Right lobe of liver (tissue), 4 donors: ENCODE data around the gene SH3GL2.

Source experiments
- POLR2A ChIP-seq: fragments of 450-650 bp; IDR thresholded peaks from one replicate; pipeline ENCODE4 v1.6.1; 2017; ENCODE audit warnings: antibody characterized with exemption, mild to moderate bottlenecking
- TF ChIP-seq, protein P1 (sequence below), 4 donors: fragments of 200-600 bp in 3 of 4; fragments of 450-650 bp in 1 of 4; IDR thresholded peaks; one replicate each; pipeline versions ENCODE4 v1.5.1 to v1.8.0; 2016 to 2022; ENCODE audit warnings: antibody characterized with exemption in 4 of 4, mild to moderate bottlenecking in 2 of 4
- donor health status: DM: no; HTN: no; CAD: no.
- donor health status: DM: no; HTN: no; CAD: no.
- donor health status: DM: no; HTN: yes; CAD: no.

DNA sequence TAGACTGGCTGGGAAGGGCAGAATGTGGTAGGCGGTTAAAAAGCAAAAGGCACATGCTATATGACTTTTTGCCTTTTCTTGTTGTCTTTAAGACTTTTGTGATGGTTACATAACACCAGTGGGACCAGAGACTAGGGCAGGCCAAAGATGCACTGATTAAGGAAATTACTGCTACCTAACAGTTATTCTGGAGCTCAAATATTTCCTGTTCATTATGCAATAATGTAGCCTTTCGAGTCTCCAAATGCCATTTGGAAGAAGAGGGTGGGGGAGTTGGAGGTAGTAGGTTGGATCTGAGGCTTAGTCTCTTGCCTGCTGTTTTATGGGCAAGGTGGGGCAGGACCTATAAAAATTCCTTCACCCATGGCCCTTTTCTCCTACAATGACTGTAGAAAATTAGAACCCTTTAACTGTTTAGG is 51.7 kb downstream of the SH3GL2 start:
- TF ChIP-seq, protein P1, sequence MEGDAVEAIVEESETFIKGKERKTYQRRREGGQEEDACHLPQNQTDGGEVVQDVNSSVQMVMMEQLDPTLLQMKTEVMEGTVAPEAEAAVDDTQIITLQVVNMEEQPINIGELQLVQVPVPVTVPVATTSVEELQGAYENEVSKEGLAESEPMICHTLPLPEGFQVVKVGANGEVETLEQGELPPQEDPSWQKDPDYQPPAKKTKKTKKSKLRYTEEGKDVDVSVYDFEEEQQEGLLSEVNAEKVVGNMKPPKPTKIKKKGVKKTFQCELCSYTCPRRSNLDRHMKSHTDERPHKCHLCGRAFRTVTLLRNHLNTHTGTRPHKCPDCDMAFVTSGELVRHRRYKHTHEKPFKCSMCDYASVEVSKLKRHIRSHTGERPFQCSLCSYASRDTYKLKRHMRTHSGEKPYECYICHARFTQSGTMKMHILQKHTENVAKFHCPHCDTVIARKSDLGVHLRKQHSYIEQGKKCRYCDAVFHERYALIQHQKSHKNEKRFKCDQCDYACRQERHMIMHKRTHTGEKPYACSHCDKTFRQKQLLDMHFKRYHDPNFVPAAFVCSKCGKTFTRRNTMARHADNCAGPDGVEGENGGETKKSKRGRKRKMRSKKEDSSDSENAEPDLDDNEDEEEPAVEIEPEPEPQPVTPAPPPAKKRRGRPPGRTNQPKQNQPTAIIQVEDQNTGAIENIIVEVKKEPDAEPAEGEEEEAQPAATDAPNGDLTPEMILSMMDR (IDR thresholded peaks at IDR 0.05): no peak
- no peak for TF ChIP-seq POLR2A
